ENCODE measurements around the gene U2SURP.
A peak's percentile ranks its signal among the peaks of the same experiment; 100 is the strongest.
"Not testable (repeated sequence)": the region's sequence is repeated elsewhere in the genome, so short reads cannot be mapped to it uniquely, and the experiment has no call there.

The U2SURP gene

GRCh38 chr3:142987080-142987700 is 14.2 kb upstream of the U2SURP start:
- no peak overlapping the region for H2AK5ac ChIP-seq (ENCODE audit: low read length)
- H3K79me1 ChIP-seq (ENCODE audit: low read length) = no peaks in the 10 kb centered on the region
- H3K23ac ChIP-seq (ENCODE audit: low read length) = no peak overlapping the region
- DNase-seq = peak in 1 of 2 donors; percentile 78
- no peak overlapping the region for H3K4me2 ChIP-seq (ENCODE audit: low read length)
- no peak overlapping the region for H4K8ac ChIP-seq (ENCODE audit: low read depth, low read length)
- H2AFZ ChIP-seq (ENCODE audit: insufficient read depth, low read length, poor library complexity) = no peak overlapping the region
- no peaks in the 10 kb centered on the region for H3K9me3 ChIP-seq (ENCODE audit: insufficient read depth, low read depth, low read length)
- H2BK12ac ChIP-seq (ENCODE audit: low read length) = no peak overlapping the region
- no peak overlapping the region for H2BK5ac ChIP-seq (ENCODE audit: low read depth, low read length, poor library complexity)
- H3K4ac ChIP-seq (ENCODE audit: low read depth, low read length) = no peak overlapping the region
- H3K4me3 ChIP-seq (ENCODE audit: low read depth, low read length) = no peak overlapping the region
- no peaks in the 10 kb centered on the region for H3K36me3 ChIP-seq (ENCODE audit: control insufficient read depth in 1 of 2, insufficient read depth in 2 of 2, low read length in 2 of 2)
- H3K79me2 ChIP-seq (ENCODE audit: control insufficient read depth, insufficient read depth, low read length, poor library complexity) = no peaks in the 10 kb centered on the region
- no peak overlapping the region for H2BK120ac ChIP-seq (ENCODE audit: insufficient read depth, low read length, poor library complexity)
- no peak overlapping the region for H4K91ac ChIP-seq (ENCODE audit: low read depth, low read length)
- H3K27ac ChIP-seq (ENCODE audit: low read depth, low read length) = no peak overlapping the region
- WGBS (ENCODE audit: extremely low coverage, insufficient coverage, insufficient read length) = no CpG with 5 or more reads among the region's 5 CpGs
- no peak overlapping the region for H3K9ac ChIP-seq (ENCODE audit: low read length)
- H3K18ac ChIP-seq (ENCODE audit: low read length) = no peak overlapping the region
- H3K14ac ChIP-seq (ENCODE audit: low read length) = no peak overlapping the region
- H3K4me1 ChIP-seq (ENCODE audit: control insufficient read depth in 1 of 2, insufficient read depth in 2 of 2, low read length in 2 of 2) = no peaks in the 10 kb centered on the region
- no peak overlapping the region for H4K12ac ChIP-seq (ENCODE audit: low read depth, low read length)
- no peaks in the 10 kb centered on the region for H3K27me3 ChIP-seq (ENCODE audit: insufficient read depth, low read length)

DNA sequence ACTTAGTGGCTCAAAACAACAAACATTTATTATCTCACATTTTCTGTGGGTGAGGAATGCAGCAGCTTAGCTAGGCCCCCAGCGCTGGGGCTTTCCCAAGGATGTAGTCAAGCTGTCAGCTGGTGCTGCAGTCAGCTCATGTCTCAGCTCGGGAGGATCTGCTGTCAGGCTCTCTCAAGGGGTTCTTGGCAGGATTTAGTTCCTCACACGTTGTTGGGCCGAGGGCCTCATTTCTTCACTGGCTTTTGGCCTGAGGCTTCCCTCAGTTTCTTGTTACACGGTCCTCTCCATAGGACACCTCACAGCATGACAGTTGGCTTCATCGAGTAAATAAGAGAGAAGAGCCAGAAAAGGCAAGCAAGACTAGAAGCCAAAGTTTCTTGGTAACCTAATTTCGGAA is 13.7 kb upstream of the U2SURP start:
- no peaks in the 10 kb centered on the region for H3K4me1 ChIP-seq (ENCODE audit: control insufficient read depth in 1 of 2, insufficient read depth in 2 of 2, low read length in 2 of 2)
- H3K4me2 ChIP-seq (ENCODE audit: low read length) = no peak overlapping the region
- no peak overlapping the region for H3K27ac ChIP-seq (ENCODE audit: low read depth, low read length)
- no peaks in the 10 kb centered on the region for H3K9me3 ChIP-seq (ENCODE audit: insufficient read depth, low read depth, low read length)
- WGBS (ENCODE audit: extremely low coverage, insufficient coverage, insufficient read length) = no CpG with 5 or more reads among the region's 7 CpGs
- no peak overlapping the region for H2BK5ac ChIP-seq (ENCODE audit: low read depth, low read length, poor library complexity)
- H3K79me2 ChIP-seq (ENCODE audit: control insufficient read depth, insufficient read depth, low read length, poor library complexity) = no peaks in the 10 kb centered on the region
- H3K27me3 ChIP-seq (ENCODE audit: insufficient read depth, low read length) = no peaks in the 10 kb centered on the region
- H3K4me3 ChIP-seq (ENCODE audit: low read depth, low read length) = no peak overlapping the region
- no peak overlapping the region for H2BK120ac ChIP-seq (ENCODE audit: insufficient read depth, low read length, poor library complexity)
- no peaks in the 10 kb centered on the region for H3K79me1 ChIP-seq (ENCODE audit: low read length)
- H3K4ac ChIP-seq (ENCODE audit: low read depth, low read length) = no peak overlapping the region
- no peak overlapping the region for H2AK5ac ChIP-seq (ENCODE audit: low read length)
- no peak for DNase-seq
- H2BK12ac ChIP-seq (ENCODE audit: low read length) = no peak overlapping the region
- no peak overlapping the region for H3K14ac ChIP-seq (ENCODE audit: low read length)
- H4K12ac ChIP-seq (ENCODE audit: low read depth, low read length) = no peak overlapping the region
- H3K23ac ChIP-seq (ENCODE audit: low read length) = no peak overlapping the region
- H4K8ac ChIP-seq (ENCODE audit: low read depth, low read length) = no peak overlapping the region
- no peaks in the 10 kb centered on the region for H3K36me3 ChIP-seq (ENCODE audit: control insufficient read depth in 1 of 2, insufficient read depth in 2 of 2, low read length in 2 of 2)
- H4K91ac ChIP-seq (ENCODE audit: low read depth, low read length) = no peak overlapping the region
- no peak overlapping the region for H2AFZ ChIP-seq (ENCODE audit: insufficient read depth, low read length, poor library complexity)
- H3K18ac ChIP-seq (ENCODE audit: low read length) = no peak overlapping the region
- H3K9ac ChIP-seq (ENCODE audit: low read length) = peak overlapping the region; percentile 53

- not testable (repeated sequence) for H3K27me3 ChIP-seq (ENCODE audit: insufficient read depth, low read length); H2BK5ac ChIP-seq (ENCODE audit: low read depth, low read length, poor library complexity); H2BK12ac ChIP-seq (ENCODE audit: low read length); H3K79me2 ChIP-seq (ENCODE audit: control insufficient read depth, insufficient read depth, low read length, poor library complexity); H3K36me3 ChIP-seq (ENCODE audit: control insufficient read depth in 1 of 2, insufficient read depth in 2 of 2, low read length in 2 of 2); H3K4me2 ChIP-seq (ENCODE audit: low read length); H2AFZ ChIP-seq (ENCODE audit: insufficient read depth, low read length, poor library complexity); DNase-seq; H3K4ac ChIP-seq (ENCODE audit: low read depth, low read length); H2BK120ac ChIP-seq (ENCODE audit: insufficient read depth, low read length, poor library complexity); H3K18ac ChIP-seq (ENCODE audit: low read length); H3K27ac ChIP-seq (ENCODE audit: low read depth, low read length); H3K14ac ChIP-seq (ENCODE audit: low read length); H3K4me3 ChIP-seq (ENCODE audit: low read depth, low read length); H4K8ac ChIP-seq (ENCODE audit: low read depth, low read length); H4K91ac ChIP-seq (ENCODE audit: low read depth, low read length); H3K9me3 ChIP-seq (ENCODE audit: insufficient read depth, low read depth, low read length); H3K4me1 ChIP-seq (ENCODE audit: control insufficient read depth in 1 of 2, insufficient read depth in 2 of 2, low read length in 2 of 2); H4K12ac ChIP-seq (ENCODE audit: low read depth, low read length); H3K9ac ChIP-seq (ENCODE audit: low read length); H2AK5ac ChIP-seq (ENCODE audit: low read length); H3K23ac ChIP-seq (ENCODE audit: low read length); H3K79me1 ChIP-seq (ENCODE audit: low read length)
- WGBS (ENCODE audit: extremely low coverage, insufficient coverage, insufficient read length) = no CpG with 5 or more reads among the region's 2 CpGs
Observed at GRCh38 chr3:142988221-142988620, 13.1 kb upstream of the U2SURP start.

GRCh38 chr3:142988826-142989225 is 12.5 kb upstream of the U2SURP start:
- not testable (repeated sequence) for H3K79me1 ChIP-seq (ENCODE audit: low read length); H3K9me3 ChIP-seq (ENCODE audit: insufficient read depth, low read depth, low read length); H3K4me2 ChIP-seq (ENCODE audit: low read length); H4K8ac ChIP-seq (ENCODE audit: low read depth, low read length); H3K36me3 ChIP-seq (ENCODE audit: control insufficient read depth in 1 of 2, insufficient read depth in 2 of 2, low read length in 2 of 2); H4K12ac ChIP-seq (ENCODE audit: low read depth, low read length); H3K27ac ChIP-seq (ENCODE audit: low read depth, low read length); H3K79me2 ChIP-seq (ENCODE audit: control insufficient read depth, insufficient read depth, low read length, poor library complexity); H2BK5ac ChIP-seq (ENCODE audit: low read depth, low read length, poor library complexity); H2AK5ac ChIP-seq (ENCODE audit: low read length); H3K9ac ChIP-seq (ENCODE audit: low read length); H2BK120ac ChIP-seq (ENCODE audit: insufficient read depth, low read length, poor library complexity); H3K14ac ChIP-seq (ENCODE audit: low read length); H2BK12ac ChIP-seq (ENCODE audit: low read length); DNase-seq; H3K18ac ChIP-seq (ENCODE audit: low read length); H3K23ac ChIP-seq (ENCODE audit: low read length); H3K27me3 ChIP-seq (ENCODE audit: insufficient read depth, low read length); H4K91ac ChIP-seq (ENCODE audit: low read depth, low read length); H3K4me1 ChIP-seq (ENCODE audit: control insufficient read depth in 1 of 2, insufficient read depth in 2 of 2, low read length in 2 of 2); H2AFZ ChIP-seq (ENCODE audit: insufficient read depth, low read length, poor library complexity); H3K4me3 ChIP-seq (ENCODE audit: low read depth, low read length); H3K4ac ChIP-seq (ENCODE audit: low read depth, low read length)
- no CpG with 5 or more reads among the region's 3 CpGs for WGBS (ENCODE audit: extremely low coverage, insufficient coverage, insufficient read length)
